ENCODE measurements around the gene AMBN. TPM values are rescaled to one million over a fixed set of nuclear protein-coding genes. Genes with fewer than 3 reads are reported as not detected.

The AMBN gene
- total RNA-seq, 1 experiment from 2014 or later: not detected

- Histone ChIP-seq H3K4me1 (ENCODE audit: control insufficient read depth in 1 of 2, insufficient read depth in 2 of 2, low read length in 2 of 2) (peaks cover 12 to 21% of the 10 kb centered on the region in 2 experiments), H3K27me3 (ENCODE audit: insufficient read depth, low read length) (no peaks in the 10 kb centered on the region), H3K36me3 (ENCODE audit: control insufficient read depth in 1 of 2, insufficient read depth in 2 of 2, low read length in 2 of 2) (no peaks in the 10 kb centered on the region), H3K9me3 (ENCODE audit: control insufficient read depth in 1 of 2, insufficient read depth in 1 of 2, low read depth in 1 of 2, low read length in 2 of 2) (no peaks in the 10 kb centered on the region), H4K20me1 (ENCODE audit: insufficient read depth) (no peaks in the 10 kb centered on the region), H3K9ac (ENCODE audit: low read length) (no peak overlapping the region), H2AFZ (ENCODE audit: low read depth, low read length, poor library complexity, severe bottlenecking) (no peak overlapping the region), H3K4me3 (replicated peaks in 1 of 2; ENCODE audit: low read depth in 1 of 2, low read length in 2 of 2) (no peak overlapping the region), H3K4me2 (ENCODE audit: low read length) (no peak overlapping the region), H3K79me2 (ENCODE audit: insufficient read depth, low read length) (no peaks in the 10 kb centered on the region), H3K27ac (ENCODE audit: low read depth, low read length) (no peak overlapping the region), H3K9me2 (ENCODE audit: insufficient read depth) (no peaks in the 10 kb centered on the region)
- ChIA-PET CTCF (no interaction called here), POLR2A (no interaction called here), RAD21 (ENCODE audit: low non-redundant PET in 1 of 2, low total read pairs in 2 of 2, uncharacterized antibody in 2 of 2, unreplicated experiment in 2 of 2) (no interaction called here)
- BruUV-seq (replicated peaks): no TSS peak
- intact Hi-C loops (cut with micrococcal nuclease): no loop called here
- no peak for ATAC-seq
- no peak for TF ChIP-seq SIN3A (IDR thresholded peaks at IDR 0.05; ENCODE audit: low read depth)
- TF ChIP-seq ZNF274 (IDR thresholded peaks at IDR 0.05; ENCODE audit: low read depth, low read length): no peak
- no peak for TF ChIP-seq SRF (IDR thresholded peaks at IDR 0.05; ENCODE audit: low read depth)
- no peak for TF ChIP-seq REST (IDR thresholded peaks at IDR 0.05; ENCODE audit: low read depth)
- no peak for TF ChIP-seq CBX3 (IDR thresholded peaks at IDR 0.05; ENCODE audit: low read depth)
- TF ChIP-seq TCF7L2 (IDR thresholded peaks at IDR 0.05; ENCODE audit: borderline replicate concordance, extremely low read depth, insufficient read depth, insufficient read length): no peak
- no peak for TF ChIP-seq EZH2 (IDR thresholded peaks at IDR 0.05)
- TF ChIP-seq EZH2phosphoT487 (IDR thresholded peaks at IDR 0.05; ENCODE audit: borderline replicate concordance): no peak
- no peak for TF ChIP-seq YY1 (IDR thresholded peaks at IDR 0.05; ENCODE audit: extremely low read depth, insufficient replicate concordance, low read depth, low read length)
- no peak for TF ChIP-seq ZFX (IDR thresholded peaks at IDR 0.05)
- TF ChIP-seq FOSL1 (IDR thresholded peaks at IDR 0.05; ENCODE audit: low read depth): no peak
- TF ChIP-seq RAD21 (IDR thresholded peaks at IDR 0.05; ENCODE audit: low read depth): no peak
- TF ChIP-seq, protein P1, sequence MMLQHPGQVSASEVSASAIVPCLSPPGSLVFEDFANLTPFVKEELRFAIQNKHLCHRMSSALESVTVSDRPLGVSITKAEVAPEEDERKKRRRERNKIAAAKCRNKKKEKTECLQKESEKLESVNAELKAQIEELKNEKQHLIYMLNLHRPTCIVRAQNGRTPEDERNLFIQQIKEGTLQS (IDR thresholded peaks at IDR 0.05): no peak
- no peak for TF ChIP-seq EGR1 (IDR thresholded peaks at IDR 0.05; ENCODE audit: low read depth)
- no peak for TF ChIP-seq POLR2AphosphoS5 (IDR thresholded peaks at IDR 0.05; ENCODE audit: low read depth, low read length)
- TF ChIP-seq CEBPB (IDR thresholded peaks at IDR 0.05; ENCODE audit: low read depth): no peak
- TF ChIP-seq JUND (IDR thresholded peaks at IDR 0.05): no peak
- TF ChIP-seq, protein P2, sequence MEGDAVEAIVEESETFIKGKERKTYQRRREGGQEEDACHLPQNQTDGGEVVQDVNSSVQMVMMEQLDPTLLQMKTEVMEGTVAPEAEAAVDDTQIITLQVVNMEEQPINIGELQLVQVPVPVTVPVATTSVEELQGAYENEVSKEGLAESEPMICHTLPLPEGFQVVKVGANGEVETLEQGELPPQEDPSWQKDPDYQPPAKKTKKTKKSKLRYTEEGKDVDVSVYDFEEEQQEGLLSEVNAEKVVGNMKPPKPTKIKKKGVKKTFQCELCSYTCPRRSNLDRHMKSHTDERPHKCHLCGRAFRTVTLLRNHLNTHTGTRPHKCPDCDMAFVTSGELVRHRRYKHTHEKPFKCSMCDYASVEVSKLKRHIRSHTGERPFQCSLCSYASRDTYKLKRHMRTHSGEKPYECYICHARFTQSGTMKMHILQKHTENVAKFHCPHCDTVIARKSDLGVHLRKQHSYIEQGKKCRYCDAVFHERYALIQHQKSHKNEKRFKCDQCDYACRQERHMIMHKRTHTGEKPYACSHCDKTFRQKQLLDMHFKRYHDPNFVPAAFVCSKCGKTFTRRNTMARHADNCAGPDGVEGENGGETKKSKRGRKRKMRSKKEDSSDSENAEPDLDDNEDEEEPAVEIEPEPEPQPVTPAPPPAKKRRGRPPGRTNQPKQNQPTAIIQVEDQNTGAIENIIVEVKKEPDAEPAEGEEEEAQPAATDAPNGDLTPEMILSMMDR (IDR thresholded peaks at IDR 0.05 in 2 of 3, conservative IDR thresholded peaks at IDR 0.05 in 1 of 3; ENCODE audit: borderline replicate concordance in 1 of 3, insufficient read depth in 1 of 3, low read depth in 2 of 3, low read length in 2 of 3): no peak
- DNase-seq (ENCODE audit: low read depth, low spot score): no peak
Measured at GRCh38 chr4:70634482-70634881, 42.4 kb downstream of the AMBN start.
